ENCODE measurements around the gene PDE2A.

DNA sequence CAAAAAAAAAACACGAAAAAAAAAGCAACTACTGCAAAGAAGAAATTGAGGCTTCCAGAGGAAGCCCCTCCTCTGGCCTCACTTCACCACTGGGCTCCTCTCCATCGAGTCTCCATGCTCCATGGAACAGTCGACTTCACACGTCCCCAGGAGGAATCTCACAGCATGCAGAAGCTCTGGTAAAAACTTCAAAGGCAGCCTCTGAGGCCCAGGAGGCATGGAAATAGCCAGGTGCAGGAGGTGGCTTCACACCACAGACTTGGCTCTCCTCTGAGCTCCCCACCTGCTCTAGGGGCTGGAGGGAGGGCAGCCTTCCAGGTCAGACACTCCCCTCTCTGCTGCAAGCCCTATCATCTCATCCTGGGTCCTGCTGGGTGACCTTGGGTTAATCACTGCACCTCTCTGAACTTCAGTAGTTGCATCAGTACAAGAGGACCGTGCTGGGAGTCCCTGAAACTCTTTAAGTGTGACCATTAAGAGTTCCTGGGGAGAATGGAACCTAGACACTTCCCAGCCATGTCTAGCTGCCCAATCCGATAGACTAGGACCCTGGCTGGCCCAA lies 8.2 kb downstream of the PDE2A start:
- TF ChIP-seq ZNF274 (IDR thresholded peaks at IDR 0.05; ENCODE audit: low read depth, low read length) (no peak), YY1 (IDR thresholded peaks at IDR 0.05; ENCODE audit: insufficient read depth, insufficient read length) (no peak), SUZ12 (IDR thresholded peaks at IDR 0.05; ENCODE audit: extremely low read depth, insufficient read depth, insufficient read length) (no peak)

Data from NT2/D1 (cell line).